Measurements from ENCODE around the gene GAL. TPM values are rescaled to one million over a fixed set of nuclear protein-coding genes. Genes with fewer than 3 reads are reported as not detected.

The GAL gene
- total and polyA plus RNA-seq, 2 experiments from 2014 or later: 80.9 to 691 TPM

DNA sequence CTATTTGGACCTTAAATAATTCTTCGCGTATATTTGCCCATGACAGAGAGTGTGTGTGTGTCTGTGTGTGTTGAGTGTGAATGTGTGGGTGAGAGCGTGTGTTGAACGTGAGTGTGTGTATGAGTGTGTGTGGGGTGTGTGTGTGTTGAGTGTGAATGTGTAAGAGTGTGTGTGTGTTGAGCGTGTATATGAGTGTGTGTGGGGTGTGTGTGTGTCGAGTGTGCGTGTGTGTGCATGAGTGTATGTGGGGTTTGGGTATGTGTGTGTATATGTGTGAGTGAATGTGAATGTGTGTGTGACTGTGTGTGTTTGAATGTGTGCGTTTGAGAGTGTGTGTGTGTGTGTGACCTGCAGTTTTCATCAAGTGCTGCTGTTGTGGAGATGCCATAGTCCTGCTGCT, 26.8 kb downstream of the GAL start:
- Mint-ChIP-seq H3K27ac (no peak overlapping the region), H3K27me3 (ENCODE audit: insufficient read depth, low read depth, poor library complexity) (peaks cover 7% of the 10 kb centered on the region), H3K4me1 (peaks cover 43% of the 10 kb centered on the region), H3K9me3 (no peaks in the 10 kb centered on the region), H3K4me3 (no peak overlapping the region; the same call in 2 of the 3 replicates), H3K36me3 (ENCODE audit: low read depth) (no peaks in the 10 kb centered on the region; the same call in 2 of the 3 replicates)
- Histone ChIP-seq H3K4me2 (no peak overlapping the region), H3K36me3 (ENCODE audit: insufficient read depth) (no peaks in the 10 kb centered on the region; the same call in 1 of the 2 replicates), H3K9me2 (ENCODE audit: insufficient read depth) (no peaks in the 10 kb centered on the region), H2AFZ (no peak overlapping the region), H3K79me2 (replicated peaks; ENCODE audit: insufficient read depth) (no peaks in the 10 kb centered on the region), H3K4me3 (no peak overlapping the region), H3K27me3 (ENCODE audit: insufficient read depth) (no peaks in the 10 kb centered on the region), H3K4me1 (ENCODE audit: insufficient read depth) (peaks cover 26% of the 10 kb centered on the region), H4K20me1 (replicated peaks; ENCODE audit: insufficient read depth) (no peaks in the 10 kb centered on the region), H3K27ac (ENCODE audit: low read depth) (no peak overlapping the region), H3F3A (replicated peaks; ENCODE audit: low read depth) (peaks cover 4% of the 10 kb centered on the region; the same call in 1 of the 2 replicates)
- no peak for DNase-seq (ENCODE audit: low spot score)
- TF ChIP-seq ZNF331 (CRISPR knock-in tag; IDR thresholded peaks at IDR 0.05; ENCODE audit: low read depth) (no peak), POLR2AphosphoS5 (IDR thresholded peaks at IDR 0.05; ENCODE audit: low read depth) (no peak), ZNF114 (CRISPR knock-in tag; IDR thresholded peaks at IDR 0.05) (no peak)
- no peak for ATAC-seq

DNA sequence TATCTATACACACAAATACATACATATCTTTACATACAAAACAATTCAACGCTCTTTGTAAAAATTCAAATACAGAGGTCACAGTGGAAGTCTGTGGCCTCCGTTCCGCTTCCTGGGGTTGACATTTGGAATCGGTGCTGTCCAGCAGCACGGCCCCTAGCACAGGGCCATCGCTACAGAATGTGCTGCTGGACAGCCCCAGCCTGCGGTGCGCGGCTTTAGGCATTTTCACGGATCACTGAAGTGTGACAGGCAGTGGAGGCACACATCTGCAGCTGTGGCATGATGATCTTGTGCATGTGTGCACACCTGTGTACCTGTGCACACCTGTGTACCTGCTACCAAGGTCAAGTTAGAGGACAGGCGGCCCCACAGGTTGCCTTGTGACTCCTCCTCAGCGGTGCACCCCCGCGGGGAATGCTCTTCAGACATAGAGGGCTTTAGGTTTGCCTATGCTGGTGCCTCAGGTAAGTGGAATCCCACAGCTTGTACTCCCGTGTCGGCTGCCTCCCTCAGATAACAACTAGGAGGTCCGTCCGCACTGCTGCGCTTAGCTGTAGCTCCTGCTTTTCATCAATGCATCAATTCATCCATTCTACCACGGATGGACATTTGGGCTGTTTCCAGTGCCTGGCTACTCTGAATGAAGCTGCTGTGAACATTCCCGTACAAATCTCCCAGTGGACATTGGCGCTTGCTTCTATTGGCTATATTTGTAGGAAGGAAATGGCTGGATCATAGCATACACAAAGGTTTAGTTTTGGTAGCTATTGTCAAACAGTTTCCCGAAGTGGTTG, 29.9 kb downstream of the GAL start:
- TF ChIP-seq, protein P1, sequence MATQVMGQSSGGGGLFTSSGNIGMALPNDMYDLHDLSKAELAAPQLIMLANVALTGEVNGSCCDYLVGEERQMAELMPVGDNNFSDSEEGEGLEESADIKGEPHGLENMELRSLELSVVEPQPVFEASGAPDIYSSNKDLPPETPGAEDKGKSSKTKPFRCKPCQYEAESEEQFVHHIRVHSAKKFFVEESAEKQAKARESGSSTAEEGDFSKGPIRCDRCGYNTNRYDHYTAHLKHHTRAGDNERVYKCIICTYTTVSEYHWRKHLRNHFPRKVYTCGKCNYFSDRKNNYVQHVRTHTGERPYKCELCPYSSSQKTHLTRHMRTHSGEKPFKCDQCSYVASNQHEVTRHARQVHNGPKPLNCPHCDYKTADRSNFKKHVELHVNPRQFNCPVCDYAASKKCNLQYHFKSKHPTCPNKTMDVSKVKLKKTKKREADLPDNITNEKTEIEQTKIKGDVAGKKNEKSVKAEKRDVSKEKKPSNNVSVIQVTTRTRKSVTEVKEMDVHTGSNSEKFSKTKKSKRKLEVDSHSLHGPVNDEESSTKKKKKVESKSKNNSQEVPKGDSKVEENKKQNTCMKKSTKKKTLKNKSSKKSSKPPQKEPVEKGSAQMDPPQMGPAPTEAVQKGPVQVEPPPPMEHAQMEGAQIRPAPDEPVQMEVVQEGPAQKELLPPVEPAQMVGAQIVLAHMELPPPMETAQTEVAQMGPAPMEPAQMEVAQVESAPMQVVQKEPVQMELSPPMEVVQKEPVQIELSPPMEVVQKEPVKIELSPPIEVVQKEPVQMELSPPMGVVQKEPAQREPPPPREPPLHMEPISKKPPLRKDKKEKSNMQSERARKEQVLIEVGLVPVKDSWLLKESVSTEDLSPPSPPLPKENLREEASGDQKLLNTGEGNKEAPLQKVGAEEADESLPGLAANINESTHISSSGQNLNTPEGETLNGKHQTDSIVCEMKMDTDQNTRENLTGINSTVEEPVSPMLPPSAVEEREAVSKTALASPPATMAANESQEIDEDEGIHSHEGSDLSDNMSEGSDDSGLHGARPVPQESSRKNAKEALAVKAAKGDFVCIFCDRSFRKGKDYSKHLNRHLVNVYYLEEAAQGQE (IDR thresholded peaks at IDR 0.05; ENCODE audit: unreplicated experiment): peak; percentile 53
- TF ChIP-seq, protein P2, sequence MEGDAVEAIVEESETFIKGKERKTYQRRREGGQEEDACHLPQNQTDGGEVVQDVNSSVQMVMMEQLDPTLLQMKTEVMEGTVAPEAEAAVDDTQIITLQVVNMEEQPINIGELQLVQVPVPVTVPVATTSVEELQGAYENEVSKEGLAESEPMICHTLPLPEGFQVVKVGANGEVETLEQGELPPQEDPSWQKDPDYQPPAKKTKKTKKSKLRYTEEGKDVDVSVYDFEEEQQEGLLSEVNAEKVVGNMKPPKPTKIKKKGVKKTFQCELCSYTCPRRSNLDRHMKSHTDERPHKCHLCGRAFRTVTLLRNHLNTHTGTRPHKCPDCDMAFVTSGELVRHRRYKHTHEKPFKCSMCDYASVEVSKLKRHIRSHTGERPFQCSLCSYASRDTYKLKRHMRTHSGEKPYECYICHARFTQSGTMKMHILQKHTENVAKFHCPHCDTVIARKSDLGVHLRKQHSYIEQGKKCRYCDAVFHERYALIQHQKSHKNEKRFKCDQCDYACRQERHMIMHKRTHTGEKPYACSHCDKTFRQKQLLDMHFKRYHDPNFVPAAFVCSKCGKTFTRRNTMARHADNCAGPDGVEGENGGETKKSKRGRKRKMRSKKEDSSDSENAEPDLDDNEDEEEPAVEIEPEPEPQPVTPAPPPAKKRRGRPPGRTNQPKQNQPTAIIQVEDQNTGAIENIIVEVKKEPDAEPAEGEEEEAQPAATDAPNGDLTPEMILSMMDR (conservative IDR thresholded peaks at IDR 0.05; ENCODE audit: low read depth in 2 of 2): no peak
- H3K27me3 ChIP-seq (ENCODE audit: insufficient read depth): no peaks in the 10 kb centered on the region
- no peaks in the 10 kb centered on the region; the same call in 2 of the 3 replicates for H3K9me3 Mint-ChIP-seq
- no peak overlapping the region for H3K27ac Mint-ChIP-seq
- H3K4me3 ChIP-seq: no peak overlapping the region
- H3K4me2 ChIP-seq: no peak overlapping the region
- no peak overlapping the region for H2AFZ ChIP-seq
- ATAC-seq (no peak; the same call in 2 of the 3 replicates), DNase-seq (ENCODE audit: low spot score) (no peak)
- H3K27me3 Mint-ChIP-seq (ENCODE audit: insufficient read depth, low read depth, poor library complexity): peaks cover 3% of the 10 kb centered on the region
- no peak overlapping the region for H3K27ac ChIP-seq (ENCODE audit: low read depth)
- peaks cover 5% of the 10 kb centered on the region for H3K4me1 ChIP-seq (ENCODE audit: insufficient read depth)
- 0 out of 2 replicates have a peak, but pooled peaks cover 4% of the 10 kb centered on the region for H3F3A ChIP-seq (replicated peaks; ENCODE audit: low read depth)
- no peaks in the 10 kb centered on the region for H3K9me2 ChIP-seq (ENCODE audit: insufficient read depth)
- no peak overlapping the region for H3K4me3 Mint-ChIP-seq
- H4K20me1 ChIP-seq (replicated peaks; ENCODE audit: insufficient read depth): no peaks in the 10 kb centered on the region
- peaks cover 4% of the 10 kb centered on the region for H3K36me3 Mint-ChIP-seq (ENCODE audit: low read depth)
- no peaks in the 10 kb centered on the region; the same call in 1 of the 2 replicates for H3K36me3 ChIP-seq (ENCODE audit: insufficient read depth)
- no peaks in the 10 kb centered on the region for H3K79me2 ChIP-seq (replicated peaks; ENCODE audit: insufficient read depth)
- peaks cover 19% of the 10 kb centered on the region for H3K4me1 Mint-ChIP-seq

All from GM23338 (cell line).